GM19452 (cell line): ENCODE measurements around the gene SLC28A3.

Source experiments
- ATAC-seq: cut with Tn5 transposase; IDR thresholded peaks from one replicate; pipeline ENCODE4 v1.9.1; 2021; ENCODE audit not compliant: unreplicated experiment

The SLC28A3 gene

GRCh38 chr9:84254972-84255371 lies 85.6 kb downstream of the SLC28A3 start:
- no peak for ATAC-seq

DNA sequence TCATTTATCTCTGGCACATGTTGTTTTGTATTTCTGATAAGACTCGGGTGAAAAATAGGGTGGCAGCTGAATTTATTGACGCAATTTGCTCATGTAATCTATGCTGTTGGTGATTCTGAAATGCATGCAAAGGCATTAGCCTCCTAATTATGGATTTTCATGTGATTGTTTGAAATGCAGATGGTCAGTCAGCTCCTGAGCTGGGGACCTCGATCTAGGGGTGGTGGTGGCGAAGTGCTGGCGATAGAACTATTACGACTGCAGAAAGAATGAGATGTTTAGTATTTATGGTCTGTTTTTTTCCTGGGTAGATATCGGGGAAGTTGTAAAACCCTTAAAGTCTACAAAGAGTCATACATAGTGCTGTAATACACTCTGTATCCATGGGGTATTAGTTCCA lies 88.6 kb downstream of the SLC28A3 start:
- no peak for ATAC-seq

GRCh38 chr9:84241817-84242373 lies 98.7 kb downstream of the SLC28A3 start:
- no peak for ATAC-seq

- no peak for ATAC-seq
Observed at GRCh38 chr9:84239343-84239742, 101.2 kb downstream of the SLC28A3 start.

- ATAC-seq: no peak
Observed at GRCh38 chr9:84238652-84239051, 101.9 kb downstream of the SLC28A3 start.

DNA sequence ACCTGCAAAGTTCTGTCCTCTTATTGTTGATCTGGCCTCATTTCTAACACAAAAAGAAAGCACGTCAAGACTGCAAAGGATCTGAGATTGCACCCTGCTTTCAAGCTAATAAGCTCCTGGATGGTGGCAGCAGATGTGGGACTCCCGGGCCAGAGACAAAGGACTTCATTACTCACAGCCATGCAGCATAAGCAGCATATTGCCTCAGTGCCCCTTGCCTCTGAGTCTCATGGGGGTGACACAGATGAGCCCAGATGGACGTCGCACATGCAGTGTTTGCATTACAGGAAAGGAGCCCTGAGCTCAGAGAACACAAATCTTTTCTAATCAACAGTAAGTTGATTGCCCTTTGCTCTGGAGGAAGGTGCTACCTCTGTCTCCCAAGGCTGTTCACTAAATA lies 105.0 kb downstream of the SLC28A3 start:
- no peak for ATAC-seq

DNA sequence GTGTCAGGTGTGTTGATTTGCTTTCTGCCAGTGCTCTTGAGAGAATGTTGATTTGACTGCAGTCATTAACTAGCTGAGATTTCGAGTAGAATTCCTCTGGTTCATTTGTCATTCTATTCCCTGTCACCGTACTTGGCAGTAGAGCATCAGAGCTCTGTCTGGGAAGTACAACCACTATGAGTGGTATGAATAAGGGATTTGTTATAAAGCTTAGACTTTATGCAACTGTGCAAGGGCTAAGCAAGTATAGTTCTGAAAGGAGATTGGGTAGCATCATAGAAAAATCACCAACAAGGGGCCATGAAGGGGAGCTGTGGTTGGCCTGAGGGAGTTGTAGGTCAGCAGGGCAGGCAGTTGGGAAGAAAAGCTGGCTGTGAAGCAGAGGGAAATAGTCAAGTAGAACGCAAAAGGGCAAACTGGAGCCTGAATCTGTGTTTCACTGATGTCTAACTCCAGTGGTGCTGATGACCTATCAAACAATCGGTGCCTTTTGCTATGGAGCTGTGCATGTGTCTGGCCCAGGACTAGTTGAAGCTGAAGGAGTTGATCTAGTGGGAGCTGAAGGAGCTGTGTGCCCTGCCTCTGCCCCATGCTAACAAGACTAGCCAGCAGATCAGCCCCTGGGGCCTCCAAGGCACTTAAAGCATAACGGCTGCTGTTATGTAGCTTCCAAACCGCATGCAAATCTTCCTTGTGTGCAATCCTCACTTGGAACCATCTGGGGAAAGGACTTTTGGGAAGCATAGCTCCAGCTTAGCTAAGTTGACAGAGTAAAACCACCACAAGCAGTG lies 110.0 kb downstream of the SLC28A3 start:
- ATAC-seq: no peak

GRCh38 chr9:84229191-84229590 lies 111.4 kb downstream of the SLC28A3 start:
- no peak for ATAC-seq

GRCh38 chr9:84228130-84228720 lies 112.3 kb downstream of the SLC28A3 start:
- ATAC-seq: no peak

GRCh38 chr9:84226126-84226525 lies 114.4 kb downstream of the SLC28A3 start:
- no peak for ATAC-seq
